Loucy (cell line): ENCODE results near the gene VAPB.

Experiments used
- CTCF ChIP-seq: fragments of 200-600 bp; sonication (generic); conservative IDR thresholded peaks from 2 replicates; pipeline ENCODE4 v1.5.1; 2014; ENCODE audit warnings: mild to moderate bottlenecking, antibody characterized with exemption, low read length
- EZH2phosphoT487 ChIP-seq: fragments of 200-600 bp; IDR thresholded peaks from 2 replicates; pipeline ENCODE4 v1.6.1; 2018; ENCODE audit warnings: antibody characterized with exemption, mild to moderate bottlenecking, moderate library complexity, borderline replicate concordance

GRCh38 chr20:58498470-58499068 is 109.5 kb downstream of the VAPB start:
- no peak for TF ChIP-seq CTCF
- no peak for TF ChIP-seq EZH2phosphoT487
